Body of pancreas (tissue), 4 donors: ENCODE results near the gene UQCRC2.

Experiments
- CTCF ChIP-seq, 7 experiments: fragments of 450-650 bp in 4 of 7; fragments of 200-600 bp in 3 of 7; sonication (generic) in 3 of 7; IDR thresholded peaks; one replicate each; pipeline ENCODE4 v1.5.1; 2016 to 2019; ENCODE audit warnings: antibody characterized with exemption in 7 of 7
- POLR2A ChIP-seq, 3 donors: fragments of 450-650 bp; IDR thresholded peaks; one replicate each; pipeline ENCODE4 v1.6.1; 2016; ENCODE audit warnings: antibody characterized with exemption in 3 of 3, mild to moderate bottlenecking in 2 of 3

DNA sequence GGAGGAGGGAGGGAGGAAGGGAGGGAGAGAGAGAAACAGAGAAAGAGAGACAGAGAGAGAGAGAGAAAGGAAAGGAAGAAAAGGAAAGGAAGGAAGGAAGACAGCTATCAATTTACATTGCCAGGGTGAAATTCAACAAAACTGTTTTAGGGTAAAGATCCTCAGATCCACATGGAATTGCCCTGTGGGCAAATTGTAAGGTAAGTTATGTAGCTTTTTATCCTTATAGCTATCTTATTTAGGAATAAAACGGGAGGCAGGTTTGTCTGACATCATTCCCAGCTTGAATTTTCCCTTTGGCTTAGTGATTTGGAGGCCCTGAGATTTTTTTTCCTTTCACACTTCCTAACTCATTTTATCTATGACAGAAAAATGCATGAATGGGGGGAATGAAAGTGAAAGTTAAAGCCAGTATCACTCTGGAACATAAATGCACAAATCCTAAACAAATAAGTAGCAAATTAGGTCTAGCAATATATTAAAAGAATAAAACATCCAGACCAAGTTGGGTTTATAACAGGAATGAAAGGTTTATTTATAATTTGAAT lies 3.4 kb upstream of the UQCRC2 start:
- TF ChIP-seq CTCF (IDR thresholded peaks at IDR 0.05) = no peak
- no peak for TF ChIP-seq POLR2A (IDR thresholded peaks at IDR 0.05)
